CD4-positive, CD25-positive, alpha-beta regulatory T cell (primary cell): ENCODE data around the gene KIAA0040. TPM values are rescaled to one million over a fixed set of nuclear protein-coding genes. Genes with fewer than 3 reads are reported as not detected.

Experiments used
- ATAC-seq, 2 donors: fragments of 150-1000 bp; cut with Tn5 transposase; one replicate each; pipeline ENCODE4 v1.10.0; 2021; ENCODE audit warnings: low read depth in 2 of 2, moderate number of reproducible peaks in 2 of 2, moderate library complexity in 1 of 2
- DNase-seq, 3 donors: peaks; one replicate each; pipeline versions ENCODE4 v3.0.0 to v3.0.0-alpha.2; 2012 to 2022; ENCODE audit warnings: mixed read lengths in 1 of 3
- H3K27ac ChIP-seq: one replicate; pipeline ENCODE4 v1.7.0; 2013; ENCODE audit warnings: mild to moderate bottlenecking, low read length; ENCODE audit not compliant: insufficient read depth, poor library complexity, severe bottlenecking
- H3K27me3 ChIP-seq: one replicate; pipeline ENCODE4 v1.7.0; 2013; ENCODE audit warnings: low read length; ENCODE audit not compliant: control insufficient read depth, insufficient read depth
- H3K36me3 ChIP-seq: one replicate; pipeline ENCODE4 v1.7.0; 2013; ENCODE audit warnings: mild to moderate bottlenecking, low read length, moderate library complexity; ENCODE audit not compliant: control insufficient read depth, insufficient read depth
- H3K4me1 ChIP-seq: 2 replicates; pipeline ENCODE4 v1.7.0; 2013; ENCODE audit warnings: mild to moderate bottlenecking, low read length; ENCODE audit not compliant: insufficient read depth, control insufficient read depth, poor library complexity, severe bottlenecking
- H3K4me3 ChIP-seq: one replicate; pipeline ENCODE4 v1.7.0; 2013; ENCODE audit warnings: low read depth, mild to moderate bottlenecking, low read length, moderate library complexity
- H3K9me3 ChIP-seq, 2 experiments: 1 replicate in 1 of 2; 2 replicates in 1 of 2; pipeline ENCODE4 v1.7.0; 2013; ENCODE audit warnings: low read length in 2 of 2, mild to moderate bottlenecking in 1 of 2, moderate library complexity in 1 of 2; ENCODE audit not compliant: control insufficient read depth in 2 of 2
- H3K27ac Mint-ChIP-seq, 3 donors: one replicate each; pipeline ENCODE4 v1.8.0; 2020 to 2022; ENCODE audit warnings: mild to moderate bottlenecking in 3 of 3, mixed read lengths in 3 of 3, moderate library complexity in 2 of 3
- H3K27me3 Mint-ChIP-seq: one replicate; pipeline ENCODE4 v1.8.0; 2022; ENCODE audit warnings: mild to moderate bottlenecking, mixed read lengths
- H3K36me3 Mint-ChIP-seq: one replicate; pipeline ENCODE4 v1.8.0; 2020; ENCODE audit warnings: mixed read lengths
- H3K4me1 Mint-ChIP-seq, 4 donors: one replicate each; pipeline ENCODE4 v1.8.0; 2020 to 2022; ENCODE audit warnings: mixed read lengths in 4 of 4, mild to moderate bottlenecking in 1 of 4
- H3K4me3 Mint-ChIP-seq, 4 donors: one replicate each; pipeline ENCODE4 v1.8.0; 2020 to 2022; ENCODE audit warnings: mild to moderate bottlenecking in 4 of 4, mixed read lengths in 4 of 4, moderate library complexity in 3 of 4
- H3K9me3 Mint-ChIP-seq, 7 donors: one replicate each; pipeline ENCODE4 v1.8.0; 2020 to 2022; ENCODE audit warnings: mixed read lengths in 7 of 7, mild to moderate bottlenecking in 3 of 7, moderate library complexity in 2 of 7
- polyA plus RNA-seq, 4 donors: library from polyadenylated mRNA; unstranded; fragments of 300-500 nt; fragmentation: Illumina TruSeq; gene quantifications; one replicate each; pipeline ENCODE4 v1.2.3, GENCODE V29; 2021
- total RNA-seq: library from RNA; stranded (reverse); gene quantifications from one replicate; pipeline ENCODE4 v1.2.3, GENCODE V29; 2022

KIAA0040 gene
- total and polyA plus RNA-seq, 5 donors from 2014 or later, result 50.1 to 63.3 (median 53.1) TPM

GRCh38 chr1:175176246-175176645, 16.3 kb downstream of the KIAA0040 start:
- Histone ChIP-seq H3K27me3 (no peaks in the 10 kb centered on the region), H3K9me3 (no peaks in the 10 kb centered on the region), H3K27ac (no peak overlapping the region), H3K4me3 (no peak overlapping the region), H3K36me3 (peaks cover 63% of the 10 kb centered on the region), H3K4me1 (peaks cover 47% of the 10 kb centered on the region)
- peak overlapping the region in 1 of 3 donors; percentile 56 for H3K27ac Mint-ChIP-seq
- H3K36me3 Mint-ChIP-seq, result peaks cover 64% of the 10 kb centered on the region
- ATAC-seq, result no peak
- H3K4me3 Mint-ChIP-seq, result peak overlapping the region in 1 of 4 donors; percentile 25
- H3K9me3 Mint-ChIP-seq, result peaks cover 0 to 1% (median 0%) of the 10 kb centered on the region in 7 donors
- peaks cover 29 to 94% (median 69%) of the 10 kb centered on the region in 4 donors for H3K4me1 Mint-ChIP-seq
- no peaks in the 10 kb centered on the region for H3K27me3 Mint-ChIP-seq
- no peak for DNase-seq

DNA sequence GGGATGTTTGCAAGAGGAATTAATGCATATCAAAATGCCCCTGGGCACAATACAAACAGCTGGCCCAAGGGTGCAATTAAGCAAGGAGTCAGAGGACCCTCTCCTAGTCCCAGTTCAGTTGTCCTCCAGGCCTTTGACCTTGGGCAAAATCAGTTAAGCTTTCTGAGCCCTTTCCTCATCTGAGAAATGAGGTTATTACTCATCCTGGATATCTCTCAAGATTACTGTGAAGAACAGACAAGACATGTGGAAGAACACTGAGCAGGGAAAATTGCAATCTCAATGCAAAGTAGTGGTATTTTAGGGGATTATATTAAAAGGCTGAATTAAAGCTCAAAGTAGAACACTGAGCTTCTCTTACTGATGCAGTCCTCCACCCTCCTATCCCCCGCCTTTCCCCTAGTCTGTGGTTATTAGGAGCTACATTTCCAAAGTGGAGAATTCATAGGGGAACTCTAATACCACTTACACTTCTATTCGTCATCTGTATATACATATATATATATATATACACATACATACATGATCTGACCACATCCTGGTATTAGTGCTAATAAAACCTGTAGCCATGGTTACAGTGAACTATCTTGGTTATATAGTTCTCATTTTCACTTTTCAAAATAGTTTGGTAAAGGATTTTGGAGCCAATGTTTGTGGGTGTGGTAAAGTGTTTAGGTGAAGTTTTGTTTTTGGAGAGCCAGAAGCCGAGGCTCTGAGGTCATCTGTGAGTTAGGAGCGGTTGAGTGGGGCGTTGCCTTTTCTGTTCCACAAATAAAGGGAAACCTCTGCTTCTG, 18.1 kb downstream of the KIAA0040 start:
- DNase-seq (peak in 1 of 3 donors; percentile 53), ATAC-seq (peak in 1 of 2 donors; percentile 50)
- peak overlapping the region; percentile 51 for H3K27ac ChIP-seq
- Mint-ChIP-seq H3K4me3 (peak overlapping the region; percentile 72 to 77 (median 75)), H3K4me1 (peaks cover 39 to 94% (median 73%) of the 10 kb centered on the region in 4 donors), H3K9me3 (peaks cover 0 to 1% (median 0%) of the 10 kb centered on the region in 7 donors), H3K27me3 (no peaks in the 10 kb centered on the region), H3K27ac (peak overlapping the region; percentile 48 to 87 (median 85)), H3K36me3 (peaks cover 71% of the 10 kb centered on the region)
- H3K4me3 ChIP-seq, result peak overlapping the region; percentile 29
- H3K9me3 ChIP-seq, result no peaks in the 10 kb centered on the region
- peaks cover 72% of the 10 kb centered on the region for H3K36me3 ChIP-seq
- peaks cover 45% of the 10 kb centered on the region for H3K4me1 ChIP-seq
- no peaks in the 10 kb centered on the region for H3K27me3 ChIP-seq

GRCh38 chr1:175173531-175173930, 19.0 kb downstream of the KIAA0040 start:
- peaks cover 0 to 1% (median 0%) of the 10 kb centered on the region in 7 donors for H3K9me3 Mint-ChIP-seq
- H3K9me3 ChIP-seq, result no peaks in the 10 kb centered on the region
- H3K36me3 Mint-ChIP-seq, result peaks cover 61% of the 10 kb centered on the region
- H3K27me3 ChIP-seq, result no peaks in the 10 kb centered on the region
- no peak overlapping the region for H3K4me3 Mint-ChIP-seq
- H3K27ac ChIP-seq, result no peak overlapping the region
- no peaks in the 10 kb centered on the region for H3K27me3 Mint-ChIP-seq
- H3K4me1 Mint-ChIP-seq, result peaks cover 39 to 94% (median 75%) of the 10 kb centered on the region in 4 donors
- no peak overlapping the region for H3K4me3 ChIP-seq
- H3K36me3 ChIP-seq, result peaks cover 76% of the 10 kb centered on the region
- H3K27ac Mint-ChIP-seq, result peak overlapping the region; percentile 48 to 87 (median 85)
- H3K4me1 ChIP-seq, result peaks cover 40% of the 10 kb centered on the region
- DNase-seq (no peak), ATAC-seq (no peak)

DNA sequence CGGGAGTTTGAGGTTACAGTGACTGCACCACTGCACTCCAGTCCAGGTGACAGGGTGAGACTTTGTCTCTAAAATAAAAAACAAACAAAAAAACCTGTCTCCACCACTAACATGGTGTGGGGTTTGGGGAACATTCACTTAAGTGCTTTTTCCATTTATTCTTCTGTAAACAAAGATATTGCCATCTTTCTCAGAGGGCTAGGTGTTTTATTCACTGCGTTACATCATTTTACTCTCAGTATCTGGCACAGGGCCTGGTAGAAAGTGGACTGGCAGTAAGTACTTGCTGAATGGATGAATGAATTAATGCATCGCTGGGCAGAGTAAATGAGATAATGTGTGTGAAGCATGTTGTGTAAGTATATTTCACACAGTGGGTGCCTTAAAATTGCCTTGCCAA, 20.1 kb downstream of the KIAA0040 start:
- Mint-ChIP-seq H3K4me3 (no peak overlapping the region), H3K27ac (peak overlapping the region in 1 of 3 donors; percentile 85), H3K4me1 (peaks cover 44 to 94% (median 76%) of the 10 kb centered on the region in 4 donors), H3K27me3 (no peaks in the 10 kb centered on the region), H3K9me3 (peaks cover 0 to 1% (median 0%) of the 10 kb centered on the region in 7 donors), H3K36me3 (peaks cover 62% of the 10 kb centered on the region)
- no peaks in the 10 kb centered on the region for H3K9me3 ChIP-seq
- no peak overlapping the region for H3K27ac ChIP-seq
- no peak overlapping the region for H3K4me3 ChIP-seq
- no peak for DNase-seq
- H3K4me1 ChIP-seq, result peaks cover 35% of the 10 kb centered on the region
- H3K27me3 ChIP-seq, result no peaks in the 10 kb centered on the region
- peaks cover 70% of the 10 kb centered on the region for H3K36me3 ChIP-seq
- no peak for ATAC-seq

DNA sequence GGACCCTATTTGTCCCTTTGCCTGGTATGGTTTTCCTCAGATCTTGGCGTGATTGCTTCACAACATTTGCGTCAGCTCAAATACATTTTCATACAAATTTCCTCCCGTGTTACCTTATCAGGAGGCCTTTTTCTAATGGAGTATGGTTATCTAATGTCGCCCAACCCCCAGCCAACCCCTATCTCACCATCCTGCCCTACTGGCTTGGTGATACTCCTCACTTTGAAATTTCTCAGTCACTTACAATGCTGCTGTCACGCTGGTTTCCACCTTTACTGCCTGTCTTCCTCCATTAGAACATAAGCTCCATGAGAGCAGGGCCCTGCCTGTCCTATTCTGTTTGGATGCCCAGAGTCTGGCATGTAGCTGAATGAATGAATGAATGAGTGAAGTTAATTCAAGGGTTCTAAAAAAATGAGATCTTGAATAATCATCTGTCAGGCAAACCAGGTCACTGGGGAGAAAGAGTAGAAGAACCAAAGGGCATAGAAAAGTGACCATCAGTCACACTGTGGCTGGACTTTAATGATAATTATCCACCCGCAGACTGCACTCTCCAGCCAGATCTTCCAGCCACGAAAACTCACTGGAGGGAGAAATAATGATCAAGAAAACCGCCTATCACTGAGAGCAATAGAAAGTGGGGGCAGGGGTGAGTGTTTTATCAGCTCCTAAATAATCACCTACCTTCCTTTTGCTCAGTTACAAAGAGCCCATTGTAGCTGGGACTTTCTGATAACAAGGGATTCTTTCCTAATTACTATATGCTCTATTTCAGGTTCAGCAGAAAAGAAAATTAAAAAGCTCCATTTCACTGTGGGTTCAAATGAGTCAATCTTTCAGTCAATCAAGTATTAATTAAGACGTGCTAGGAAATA, 21.3 kb downstream of the KIAA0040 start:
- H3K9me3 ChIP-seq, result no peaks in the 10 kb centered on the region
- no peak for ATAC-seq
- Mint-ChIP-seq H3K4me3 (peak overlapping the region in 2 of 4 donors; percentile 2 to 3), H3K27me3 (no peaks in the 10 kb centered on the region), H3K9me3 (peaks cover 0 to 1% (median 0%) of the 10 kb centered on the region in 7 donors), H3K36me3 (peaks cover 67% of the 10 kb centered on the region), H3K4me1 (peaks cover 42 to 94% (median 74%) of the 10 kb centered on the region in 4 donors), H3K27ac (peak overlapping the region; percentile 85 to 91 (median 89))
- no peaks in the 10 kb centered on the region for H3K27me3 ChIP-seq
- H3K4me1 ChIP-seq, result peaks cover 33% of the 10 kb centered on the region
- no peak for DNase-seq
- no peak overlapping the region for H3K27ac ChIP-seq
- no peak overlapping the region for H3K4me3 ChIP-seq
- peaks cover 70% of the 10 kb centered on the region for H3K36me3 ChIP-seq

DNA sequence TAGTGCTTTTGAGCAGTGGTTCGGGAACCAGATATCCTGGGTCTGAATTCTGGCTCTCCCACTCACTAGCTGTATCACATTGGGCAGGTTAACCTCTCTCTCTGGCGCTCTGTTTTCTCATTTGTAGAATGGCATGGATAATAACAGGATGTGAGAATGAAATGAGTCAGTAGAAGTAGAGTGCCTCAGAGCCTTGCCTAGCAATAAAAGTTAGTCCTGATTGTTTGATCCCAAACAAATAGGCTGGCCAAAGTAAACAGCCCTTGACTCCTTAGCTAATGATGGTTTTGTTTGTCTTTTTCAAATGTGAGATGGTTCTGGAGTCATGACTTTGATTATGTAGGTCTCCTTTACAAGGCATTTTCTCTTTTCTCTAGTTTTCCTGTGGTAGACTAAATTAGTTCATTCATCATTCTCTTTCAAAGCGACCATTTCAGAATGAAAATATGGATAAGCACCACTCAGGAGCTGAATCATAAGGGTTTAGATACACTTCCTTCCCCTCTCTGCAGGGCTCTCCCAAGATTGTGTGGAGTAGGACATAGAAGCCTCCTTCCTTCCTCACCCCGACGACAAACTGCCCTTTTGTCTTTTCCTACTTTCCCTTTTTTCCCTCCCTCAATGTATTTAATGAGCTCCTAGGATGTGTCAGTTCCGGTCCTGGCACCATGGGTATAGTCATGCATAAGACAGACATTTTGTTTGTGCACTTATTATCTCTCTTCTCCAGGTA, 23.1 kb downstream of the KIAA0040 start:
- peaks cover 33 to 80% (median 64%) of the 10 kb centered on the region in 4 donors for H3K4me1 Mint-ChIP-seq
- H3K36me3 Mint-ChIP-seq, result peaks cover 60% of the 10 kb centered on the region

GRCh38 chr1:175168782-175169181, 23.8 kb downstream of the KIAA0040 start:
- no peaks in the 10 kb centered on the region for H3K27me3 ChIP-seq
- H3K36me3 ChIP-seq, result peaks cover 83% of the 10 kb centered on the region
- H3K4me1 ChIP-seq, result peaks cover 23% of the 10 kb centered on the region
- Mint-ChIP-seq H3K4me3 (no peak overlapping the region), H3K9me3 (no peaks in the 10 kb centered on the region), H3K36me3 (peaks cover 58% of the 10 kb centered on the region), H3K27me3 (no peaks in the 10 kb centered on the region), H3K4me1 (peaks cover 29 to 73% (median 61%) of the 10 kb centered on the region in 4 donors), H3K27ac (peak overlapping the region; percentile 70 to 85 (median 79))
- peak overlapping the region; percentile 49 for H3K27ac ChIP-seq
- ATAC-seq (no peak), DNase-seq (no peak)
- no peak overlapping the region for H3K4me3 ChIP-seq
- no peaks in the 10 kb centered on the region for H3K9me3 ChIP-seq

More for the DNA sequence above, 23.1 kb downstream of the KIAA0040 start:
- Histone ChIP-seq H3K27ac (peak overlapping the region; percentile 49), H3K9me3 (no peaks in the 10 kb centered on the region), H3K36me3 (peaks cover 77% of the 10 kb centered on the region), H3K4me3 (no peak overlapping the region), H3K27me3 (no peaks in the 10 kb centered on the region), H3K4me1 (peaks cover 28% of the 10 kb centered on the region)
- Mint-ChIP-seq H3K4me3 (peak overlapping the region in 1 of 4 donors; percentile 45), H3K9me3 (no peaks in the 10 kb centered on the region), H3K27ac (peak overlapping the region; percentile 70 to 85 (median 79)), H3K27me3 (no peaks in the 10 kb centered on the region)
- DNase-seq, result no peak
- ATAC-seq, result no peak
